GM18858 (cell line): ENCODE data around the gene RNF125.
"Not testable (repeated sequence)": the region's sequence is repeated elsewhere in the genome, so short reads cannot be mapped to it uniquely, and the experiment has no call there.

Experiments used
- ATAC-seq: cut with Tn5 transposase; IDR thresholded peaks from one replicate; pipeline ENCODE4 v1.9.1; 2021; ENCODE audit not compliant: unreplicated experiment

RNF125 gene

GRCh38 chr18:32018331-32019250 is at the start of gene RNF125:
Gene RNF125 (plus strand): TSS chr18:32018825. CDS start chr18:32018864, 39 bp downstream.
- peak; percentile 88 for ATAC-seq

GRCh38 chr18:31970617-31971016 is 48.0 kb upstream of the RNF125 start:
- ATAC-seq = no peak

DNA sequence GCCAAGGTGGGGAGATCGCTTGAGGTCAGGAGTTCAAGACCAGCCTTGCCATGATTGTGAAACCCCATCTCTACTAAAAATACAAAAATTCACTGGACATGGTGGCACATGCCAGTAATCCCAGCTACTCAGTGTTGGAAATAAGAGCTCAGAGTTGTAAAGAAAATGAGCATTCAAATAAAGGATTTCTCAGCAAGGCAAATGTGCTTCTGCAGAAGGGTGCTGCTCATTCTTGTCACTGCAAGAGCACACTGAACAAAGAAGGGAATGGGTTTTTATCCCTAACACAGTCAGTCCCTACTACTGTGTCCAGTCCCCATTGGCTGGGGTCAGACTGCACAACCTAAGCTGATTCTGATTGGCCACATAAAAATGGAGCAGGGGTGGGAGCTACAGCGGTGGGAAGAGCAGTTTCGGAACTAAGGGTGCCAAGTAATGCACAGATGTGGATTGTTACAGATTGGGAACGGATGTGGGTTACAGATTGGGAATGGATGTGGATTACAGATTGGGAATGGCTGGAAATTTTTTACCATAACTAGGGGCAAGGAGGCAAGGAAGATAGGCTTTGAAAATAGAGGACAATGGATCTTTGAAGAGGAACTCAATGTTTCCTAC is 44.6 kb upstream of the RNF125 start:
- no peak for ATAC-seq

GRCh38 chr18:31976242-31976641 is 42.4 kb upstream of the RNF125 start:
- no peak for ATAC-seq

DNA sequence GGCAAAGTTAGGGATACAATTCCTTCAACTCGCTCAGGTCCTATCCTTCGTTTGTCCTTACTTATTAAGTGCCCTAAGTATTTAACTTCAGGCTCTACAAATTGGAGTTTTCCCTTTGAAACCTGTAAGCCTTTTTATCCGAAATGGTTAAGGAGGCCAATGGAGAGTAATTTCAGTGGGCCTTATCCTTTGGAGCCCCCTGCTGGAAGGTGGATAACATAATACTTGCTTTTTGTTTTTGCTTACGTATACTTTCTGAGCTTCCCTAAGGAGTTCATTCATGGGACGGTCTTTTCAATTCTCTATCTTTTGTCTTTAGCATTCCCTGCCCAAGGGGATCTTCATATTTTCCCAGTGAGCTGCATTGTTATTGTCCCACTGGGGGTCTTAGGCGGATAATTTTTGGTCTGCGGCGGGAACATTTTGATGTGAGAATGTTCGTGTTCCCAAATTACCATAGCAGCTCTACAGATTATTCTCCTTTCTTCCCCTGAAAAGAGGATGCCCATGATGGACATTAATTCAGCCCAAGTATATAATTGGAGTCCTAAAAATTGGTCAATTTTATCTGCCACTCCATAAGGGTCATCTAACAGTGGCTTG is 41.3 kb upstream of the RNF125 start:
- ATAC-seq = no peak

- no peak for ATAC-seq
Measured at GRCh38 chr18:31978616-31979015, 40.0 kb upstream of the RNF125 start.

GRCh38 chr18:31979714-31980113 is 38.9 kb upstream of the RNF125 start:
- no peak for ATAC-seq

DNA sequence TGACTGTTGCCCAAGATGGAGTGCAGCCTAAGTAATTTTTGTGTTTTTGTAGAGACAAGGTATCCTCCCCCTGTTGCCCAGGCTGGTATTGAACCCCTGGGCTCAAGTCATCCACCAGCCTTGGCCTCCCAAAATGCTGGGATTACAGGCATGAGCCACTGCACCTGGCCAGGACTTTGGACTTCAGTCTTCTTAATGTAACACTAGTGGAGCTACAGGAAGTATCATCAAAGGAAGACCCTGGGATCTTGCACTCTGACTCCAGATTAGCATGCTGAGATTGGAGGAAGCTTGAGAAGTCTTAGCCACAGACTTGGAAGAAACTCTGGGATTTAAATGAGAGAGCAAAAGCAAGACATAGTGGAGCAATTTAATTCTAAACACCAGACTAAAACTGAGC is 37.8 kb upstream of the RNF125 start:
- no peak for ATAC-seq

- ATAC-seq = no peak
Measured at GRCh38 chr18:31983020-31983419, 35.6 kb upstream of the RNF125 start.

DNA sequence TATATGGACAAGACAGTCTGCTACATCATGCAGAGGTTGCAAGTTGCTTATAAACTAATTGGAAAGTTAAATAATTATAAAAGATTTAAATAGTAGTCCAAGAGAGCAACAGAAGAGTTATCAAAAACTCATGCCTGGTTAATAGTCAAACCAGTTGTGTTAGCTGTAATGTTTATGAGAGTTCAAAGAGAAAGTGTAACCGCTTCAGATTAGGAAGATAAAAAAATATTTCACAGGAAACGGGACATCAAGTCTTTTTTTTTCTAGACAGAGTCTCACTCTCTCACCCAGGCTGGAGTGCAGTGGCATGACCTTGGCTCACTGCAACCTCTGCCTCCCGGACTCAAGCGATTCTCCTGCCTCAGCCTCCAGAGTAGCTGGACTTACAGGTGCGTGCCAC is 34.6 kb upstream of the RNF125 start:
- ATAC-seq = no peak

DNA sequence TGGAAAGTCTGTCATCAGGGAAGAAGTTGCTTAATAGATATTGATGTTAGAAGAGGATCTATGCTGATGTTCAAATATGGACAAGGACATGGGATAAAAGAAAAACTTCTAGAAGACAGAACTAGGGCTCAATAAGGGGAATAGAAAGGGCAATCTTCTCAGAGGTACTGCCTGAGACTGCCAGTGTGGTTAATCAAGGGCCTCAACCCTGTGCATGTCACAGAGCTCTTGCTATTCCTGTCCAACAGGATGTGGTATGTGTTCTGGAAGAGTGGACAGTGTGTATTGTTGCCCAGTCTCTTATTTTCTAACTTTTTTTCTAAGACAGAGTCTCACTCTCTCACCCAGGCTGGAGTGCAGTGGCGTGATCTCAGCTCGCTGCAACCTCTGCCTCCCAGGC is 27.8 kb upstream of the RNF125 start:
- ATAC-seq = peak; percentile 100

DNA sequence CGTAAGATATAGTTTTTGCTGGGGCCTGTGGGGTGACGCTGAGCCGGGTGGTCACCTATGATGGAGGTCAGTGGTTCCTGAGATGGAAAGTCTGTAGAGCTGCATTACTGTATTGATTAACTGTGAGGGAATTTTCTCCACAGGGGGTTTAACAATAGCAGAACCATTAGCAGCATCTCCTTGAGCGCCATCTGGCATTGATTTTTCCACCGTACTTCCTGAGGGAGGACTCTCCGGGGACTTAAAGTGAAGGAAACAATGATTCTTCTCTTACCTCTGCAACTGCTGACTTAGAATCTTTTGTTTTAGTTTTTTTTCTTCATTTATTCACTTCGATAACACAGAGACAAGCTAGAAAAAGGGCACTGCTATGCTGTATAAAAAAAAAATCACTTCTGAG is 22.6 kb upstream of the RNF125 start:
- ATAC-seq = no peak

DNA sequence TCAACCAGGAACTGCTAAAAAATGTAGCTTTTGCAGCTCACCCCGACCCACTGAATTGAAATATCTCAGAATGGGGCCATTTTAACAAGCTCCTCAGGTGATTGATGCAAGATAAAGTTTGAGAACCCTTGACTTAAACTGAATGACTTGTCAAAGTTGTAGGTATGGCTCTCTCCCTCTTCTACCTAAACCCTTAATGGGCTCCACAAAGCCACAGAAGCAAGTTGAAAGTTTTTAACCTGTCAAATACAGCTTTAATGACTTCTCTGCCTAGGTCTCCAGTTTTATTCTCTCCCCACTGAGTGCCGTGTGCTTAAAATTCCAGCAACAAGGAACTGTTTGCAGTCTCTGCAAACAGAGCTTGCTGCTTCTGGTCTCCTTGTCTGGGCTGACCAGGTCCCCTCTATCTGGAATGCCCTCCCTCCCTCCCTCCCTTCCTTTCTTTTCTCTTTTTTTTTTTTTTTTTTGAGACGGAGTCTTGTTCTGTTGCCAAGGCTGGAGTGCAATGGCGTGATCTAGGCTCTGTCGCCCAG is 19.7 kb upstream of the RNF125 start:
- no peak for ATAC-seq

- not testable (repeated sequence) for ATAC-seq
Measured at GRCh38 chr18:32001141-32001540, 17.5 kb upstream of the RNF125 start.

DNA sequence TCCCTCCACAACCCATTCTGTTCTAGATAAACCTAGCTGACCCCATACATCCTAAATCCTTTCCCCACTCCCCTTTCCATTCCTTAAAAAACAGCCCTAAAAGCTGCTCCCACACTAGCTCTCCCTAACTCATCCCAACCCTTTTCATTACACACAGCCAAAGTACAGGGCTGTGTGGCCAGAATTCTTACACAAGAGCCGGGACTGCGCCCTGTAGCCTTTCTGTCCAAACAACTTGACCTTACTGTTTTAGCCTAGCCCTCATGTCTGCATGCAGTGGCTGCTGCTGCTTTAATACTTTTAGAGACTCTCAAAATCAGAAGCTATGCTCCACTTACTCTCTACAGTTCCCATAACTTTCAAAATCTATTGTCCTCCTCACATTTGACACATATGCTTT is 14.8 kb upstream of the RNF125 start:
- not testable (repeated sequence) for ATAC-seq

DNA sequence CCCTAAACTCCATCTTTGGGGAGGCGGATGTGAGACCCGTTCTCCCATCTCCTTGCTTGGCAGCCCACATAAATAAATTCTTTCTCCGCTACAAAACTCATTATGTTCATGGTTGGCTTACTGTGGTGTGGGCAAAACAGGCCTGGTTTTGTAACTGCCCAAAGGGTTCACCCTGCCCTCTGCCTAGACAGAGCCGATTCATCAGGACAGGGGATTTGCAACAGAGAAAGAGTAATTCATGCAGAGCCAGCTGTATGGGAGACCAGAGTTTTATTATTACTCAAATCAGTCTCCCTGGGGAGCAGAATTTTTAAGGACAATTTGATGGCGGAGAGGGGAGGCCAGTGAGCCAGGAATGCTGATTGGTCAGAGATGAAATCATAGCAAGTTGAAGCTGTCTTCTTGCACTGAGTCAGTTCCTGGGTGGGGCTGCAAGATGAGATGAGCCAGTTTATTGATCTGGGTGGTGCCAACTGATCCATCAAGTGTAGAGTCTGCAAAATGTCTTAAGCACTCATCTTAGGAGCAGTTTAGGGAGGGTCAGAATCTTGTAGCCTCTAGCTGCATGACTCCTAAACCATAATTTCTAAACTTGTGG is 8.4 kb upstream of the RNF125 start:
- no peak for ATAC-seq

DNA sequence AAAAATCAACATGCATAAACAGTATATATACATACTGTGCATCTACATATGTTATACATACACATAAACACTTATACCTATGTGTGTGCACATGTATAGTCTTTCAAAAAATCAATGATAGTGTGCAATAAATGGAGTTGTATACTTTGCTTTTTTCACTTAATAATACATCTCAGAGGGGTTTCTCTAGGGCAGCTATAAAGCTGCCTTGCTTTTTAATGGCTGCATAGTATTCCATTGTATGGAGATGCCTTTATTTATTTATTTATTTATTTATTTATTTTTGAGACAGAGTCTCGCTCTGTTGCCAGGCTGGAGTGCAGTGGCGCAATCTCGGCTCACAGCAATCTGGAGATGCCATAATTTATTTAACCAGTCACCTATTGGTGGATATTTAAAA is 7.4 kb upstream of the RNF125 start:
- no peak for ATAC-seq

DNA sequence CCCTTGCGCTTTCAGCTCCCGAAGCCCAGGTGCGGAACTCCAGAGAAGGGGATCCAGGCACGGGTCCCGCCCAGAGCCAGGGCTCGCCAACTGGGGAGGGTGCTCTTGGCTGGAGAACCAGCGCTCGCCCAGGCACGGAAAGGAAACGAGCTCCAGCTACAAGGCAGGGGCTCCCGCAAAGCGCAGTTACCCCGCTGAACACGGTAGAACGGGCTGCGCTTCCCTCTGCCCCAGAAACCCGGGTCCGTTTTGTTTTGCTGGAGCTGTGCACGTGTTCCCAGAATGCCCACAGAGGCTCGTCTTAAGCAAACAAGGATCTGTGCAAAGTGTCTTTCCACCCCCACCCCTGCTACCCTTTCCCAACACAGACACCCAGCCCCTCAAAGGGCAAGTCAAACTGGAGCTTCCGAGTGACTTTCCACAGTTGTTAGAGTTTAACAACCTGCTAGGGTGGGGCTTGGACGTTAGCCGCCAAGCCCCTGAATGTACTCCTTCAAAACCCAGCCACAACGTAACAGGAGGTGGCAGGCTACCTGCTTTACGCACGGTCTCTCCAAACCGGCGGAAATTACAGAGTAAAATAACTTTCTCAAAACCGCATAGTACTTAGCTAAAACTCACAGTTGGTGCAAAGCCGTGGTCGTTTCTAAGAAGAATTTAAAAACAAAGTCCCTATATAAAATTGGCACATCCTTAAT is 775 bp downstream of the RNF125 start:
- ATAC-seq = no peak

- ATAC-seq = not testable (repeated sequence)
Measured at GRCh38 chr18:32019949-32020625, 1.5 kb downstream of the RNF125 start.
